MM.1S (cell line): ENCODE measurements around the gene RSPH3.

Experiments
- CTCF ChIP-seq: fragments of 300-600 bp; sonication (generic); IDR thresholded peaks from 2 replicates; pipeline ENCODE4 v1.5.1; 2016; ENCODE audit warnings: antibody characterized with exemption, low read length, mixed read lengths
- EZH2 ChIP-seq: fragments of 300-600 bp; sonication (generic); optimal IDR thresholded peaks from 2 replicates; pipeline ENCODE3; 2017; ENCODE audit warnings: low read depth, mild to moderate bottlenecking, antibody characterized with exemption, low read length, mixed read lengths
- EZH2phosphoT487 ChIP-seq: fragments of 300-600 bp; sonication (generic); IDR thresholded peaks from 2 replicates; pipeline ENCODE4 v1.6.1; 2018; ENCODE audit warnings: antibody characterized with exemption, low read length

- TF ChIP-seq CTCF: peak; percentile 8; the same call in 1 of the 2 replicates
- no peak for TF ChIP-seq EZH2
- no peak for TF ChIP-seq EZH2phosphoT487
Measured at GRCh38 chr6:158991017-158991723, 8.8 kb downstream of the RSPH3 start.
